Dendritic cell treated with granulocyte-macrophage colony-stimulating factor and Interleukin-4, amounts not matched to agents 40 ng/mL and 50 ng/mL, for 4 days (primary cell): ENCODE measurements around the gene CREBBP.

Source experiments
- H3K27ac Mint-ChIP-seq: one replicate; pipeline ENCODE4 v1.8.0; 2022; ENCODE audit warnings: mild to moderate bottlenecking, mixed read lengths
- H3K27me3 Mint-ChIP-seq: one replicate; pipeline ENCODE4 v1.8.0; 2022; ENCODE audit warnings: mild to moderate bottlenecking, mixed read lengths
- H3K36me3 Mint-ChIP-seq: one replicate; pipeline ENCODE4 v1.8.0; 2022; ENCODE audit warnings: low read depth, mixed read lengths
- H3K4me1 Mint-ChIP-seq: one replicate; pipeline ENCODE4 v1.8.0; 2022; ENCODE audit warnings: low read depth, mixed read lengths
- H3K4me3 Mint-ChIP-seq: one replicate; pipeline ENCODE4 v1.8.0; 2022; ENCODE audit warnings: mild to moderate bottlenecking, moderate library complexity, mixed read lengths
- H3K9me3 Mint-ChIP-seq: one replicate; pipeline ENCODE4 v1.8.0; 2022; ENCODE audit warnings: mixed read lengths
- intact Hi-C: fragments of 100-400 bp; cut with micrococcal nuclease; formaldehyde crosslinking; loops from one replicate; pipeline ENCODE4 v1.15.0; 2022

Gene CREBBP

DNA sequence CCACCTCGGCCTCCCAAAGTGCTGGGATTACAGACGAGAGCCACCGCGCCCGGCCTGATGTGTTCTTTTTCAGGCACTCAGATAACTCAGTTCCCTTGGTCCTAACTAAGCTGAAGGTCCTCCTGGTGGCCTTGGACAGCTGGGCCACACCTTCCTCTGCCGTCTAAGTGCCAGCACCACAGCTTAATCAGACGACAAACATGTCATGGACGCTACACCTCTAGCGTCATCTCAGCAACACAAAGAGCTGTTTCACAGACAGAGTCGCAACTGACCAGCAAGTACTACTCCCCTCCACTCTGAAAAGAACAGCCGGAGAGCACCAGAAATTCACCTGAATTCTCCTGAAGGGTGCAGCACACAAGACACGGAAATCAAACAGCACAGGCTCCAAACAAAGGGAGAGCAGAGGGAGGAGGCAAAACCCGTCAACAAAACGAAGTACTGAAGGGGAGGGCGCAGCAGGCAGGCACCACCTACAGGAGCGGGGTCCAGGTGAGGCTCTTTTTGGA, 167.6 kb downstream of the CREBBP start:
- Mint-ChIP-seq H3K27me3 (no peaks in the 10 kb centered on the region), H3K4me3 (no peak overlapping the region), H3K36me3 (peaks cover 52% of the 10 kb centered on the region), H3K27ac (peak overlapping the region; percentile 23), H3K4me1 (peaks cover 48% of the 10 kb centered on the region), H3K9me3 (no peaks in the 10 kb centered on the region)
- intact Hi-C loops = no loop called here

DNA sequence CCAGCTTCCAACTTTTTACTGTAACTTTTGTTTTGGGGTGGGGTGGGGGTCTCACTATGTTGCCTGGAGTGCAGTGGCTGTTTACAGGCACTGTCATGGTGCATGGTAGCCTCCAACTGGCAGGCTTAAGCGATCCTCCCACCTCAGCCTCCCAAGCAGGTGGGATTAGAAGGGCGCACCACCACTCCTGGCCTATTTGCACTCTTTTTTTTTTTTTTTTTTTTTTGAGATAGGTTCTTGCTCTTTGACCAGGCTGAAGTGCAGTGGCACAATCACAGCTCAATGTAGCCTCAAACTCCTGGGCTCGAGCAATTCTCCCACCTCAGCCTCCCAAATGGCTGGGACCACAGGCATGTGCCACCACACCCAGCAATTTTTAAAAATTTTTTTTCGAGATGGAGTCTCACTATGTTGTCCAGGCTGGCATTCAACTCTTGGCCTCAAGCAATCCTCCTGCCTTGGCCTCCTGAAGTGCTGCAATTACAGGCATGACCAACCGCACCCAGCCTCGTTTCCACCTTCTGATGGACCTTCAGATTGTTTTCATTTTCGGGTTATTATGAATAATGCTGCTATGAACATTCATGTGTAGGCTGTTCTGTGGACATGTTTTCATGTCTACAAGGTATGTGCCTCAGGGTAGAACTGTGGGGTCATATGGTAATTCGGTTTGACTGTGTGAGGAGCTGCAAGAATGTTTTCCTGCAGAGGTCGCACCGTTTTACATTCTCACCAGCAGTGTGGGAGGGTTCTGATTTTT, 174.1 kb downstream of the CREBBP start:
- intact Hi-C loops = no loop called here
- Mint-ChIP-seq H3K9me3 (no peaks in the 10 kb centered on the region), H3K4me3 (no peak overlapping the region), H3K4me1 (no peaks in the 10 kb centered on the region), H3K27me3 (no peaks in the 10 kb centered on the region), H3K27ac (peak overlapping the region; percentile 58), H3K36me3 (peaks cover 48% of the 10 kb centered on the region)

DNA sequence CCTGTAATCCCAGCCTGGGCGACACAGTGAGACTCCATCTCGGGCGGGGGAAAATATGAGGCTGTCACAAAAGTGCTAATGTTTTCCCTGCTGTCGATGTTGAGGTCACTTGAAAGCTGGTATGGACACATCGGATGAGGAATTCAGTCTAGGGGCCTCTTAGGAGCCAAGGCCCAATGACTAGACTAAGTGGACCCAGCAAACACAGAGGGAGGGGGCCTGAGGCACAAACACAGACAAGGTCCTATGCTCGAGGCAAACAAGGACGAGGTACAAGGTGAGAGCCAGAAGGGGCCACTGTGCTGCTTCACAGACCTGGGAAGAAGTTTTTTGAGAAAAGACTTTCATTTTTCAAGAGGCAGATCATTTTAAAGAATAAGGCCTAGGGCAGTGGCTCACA, 178.4 kb downstream of the CREBBP start:
- Mint-ChIP-seq H3K9me3 (no peaks in the 10 kb centered on the region), H3K4me3 (no peak overlapping the region), H3K36me3 (peaks cover 40% of the 10 kb centered on the region), H3K27me3 (no peaks in the 10 kb centered on the region), H3K27ac (no peak overlapping the region), H3K4me1 (peaks cover 5% of the 10 kb centered on the region)
- intact Hi-C loops = no loop called here

DNA sequence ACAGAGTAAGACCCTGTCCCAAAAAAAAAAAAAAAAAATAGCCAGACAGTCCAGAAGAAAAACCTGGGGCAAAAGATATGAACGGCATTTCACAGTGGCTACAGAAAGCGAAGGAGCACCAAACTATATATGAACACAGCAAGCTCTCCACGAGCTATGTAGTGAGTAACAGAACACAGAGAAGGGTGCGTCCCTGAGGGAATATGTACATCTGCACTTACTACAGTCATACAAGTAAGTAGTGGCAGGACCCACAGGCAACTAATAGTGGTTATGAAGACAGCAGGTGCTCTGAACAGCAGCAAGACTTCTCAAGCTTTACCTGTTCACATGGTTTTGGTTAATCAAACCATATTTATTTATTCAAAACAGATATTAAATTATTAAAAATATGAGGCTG, 179.0 kb downstream of the CREBBP start:
- no peaks in the 10 kb centered on the region for H3K9me3 Mint-ChIP-seq
- peaks cover 40% of the 10 kb centered on the region for H3K36me3 Mint-ChIP-seq
- H3K4me1 Mint-ChIP-seq = peaks cover 5% of the 10 kb centered on the region
- intact Hi-C loops = no loop called here
- no peak overlapping the region for H3K4me3 Mint-ChIP-seq
- H3K27ac Mint-ChIP-seq = no peak overlapping the region
- no peaks in the 10 kb centered on the region for H3K27me3 Mint-ChIP-seq

DNA sequence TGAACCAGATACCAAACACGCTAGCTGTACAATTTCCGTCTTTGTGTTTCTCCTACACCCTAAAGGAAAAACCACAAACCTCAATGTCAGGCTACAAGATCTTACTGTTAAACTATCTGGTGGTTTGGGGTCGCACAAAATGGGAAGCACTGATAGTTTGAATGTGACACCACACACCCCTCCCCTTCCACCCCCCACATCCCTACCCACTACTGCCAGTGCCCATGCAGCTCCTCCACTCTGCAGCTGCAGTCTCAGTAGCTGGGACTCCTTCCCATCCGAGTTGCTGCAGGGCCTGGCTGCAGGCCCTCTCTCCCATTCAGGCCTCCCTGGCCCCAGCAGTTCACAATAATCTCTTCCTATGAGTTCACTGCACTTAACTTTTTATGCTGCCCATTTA, 181.6 kb downstream of the CREBBP start:
- peaks cover 17% of the 10 kb centered on the region for H3K4me1 Mint-ChIP-seq
- no peaks in the 10 kb centered on the region for H3K9me3 Mint-ChIP-seq
- H3K4me3 Mint-ChIP-seq = no peak overlapping the region
- H3K36me3 Mint-ChIP-seq = peaks cover 51% of the 10 kb centered on the region
- intact Hi-C loops = no loop called here
- no peaks in the 10 kb centered on the region for H3K27me3 Mint-ChIP-seq
- no peak overlapping the region for H3K27ac Mint-ChIP-seq

DNA sequence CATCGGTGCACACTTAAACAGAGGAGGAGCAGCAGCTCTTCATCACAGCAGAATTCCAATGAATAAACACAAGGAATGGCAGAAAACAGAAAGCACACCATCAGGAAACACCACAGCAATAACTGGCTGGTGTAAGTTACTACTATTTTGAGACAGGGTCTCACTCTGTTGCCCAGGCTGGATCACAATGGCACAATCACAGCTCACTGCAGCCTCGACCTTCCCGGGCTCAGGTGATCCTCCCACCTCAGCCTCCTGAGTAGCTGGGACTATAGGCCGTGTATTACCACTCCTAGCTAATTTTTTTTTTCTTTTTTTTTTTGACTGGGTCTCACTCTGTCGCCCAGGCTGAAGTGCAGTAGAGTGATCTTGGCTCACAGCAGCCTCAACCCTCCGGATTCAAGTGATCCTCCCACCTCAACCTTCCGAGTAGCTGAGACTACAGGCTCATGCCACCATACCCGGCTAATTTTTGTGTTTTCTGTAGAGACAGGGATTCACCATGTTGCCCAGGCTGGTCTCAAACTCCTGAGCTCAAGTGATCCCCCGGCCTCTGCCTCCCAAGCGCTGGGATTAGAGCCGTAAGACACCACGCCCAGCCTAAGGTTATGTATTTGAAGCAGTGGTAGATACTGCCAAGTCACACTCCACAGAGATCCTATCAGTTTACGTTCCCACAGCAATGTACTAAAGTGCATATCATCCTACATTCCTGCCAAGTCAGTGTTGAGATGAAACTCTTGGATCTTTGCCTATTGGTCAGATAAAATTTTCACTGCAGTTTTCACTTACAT, 183.9 kb downstream of the CREBBP start:
- H3K9me3 Mint-ChIP-seq = no peaks in the 10 kb centered on the region
- no peak overlapping the region for H3K27ac Mint-ChIP-seq
- H3K4me1 Mint-ChIP-seq = peaks cover 22% of the 10 kb centered on the region
- H3K4me3 Mint-ChIP-seq = no peak overlapping the region
- intact Hi-C loops = no loop called here
- H3K27me3 Mint-ChIP-seq = no peaks in the 10 kb centered on the region
- H3K36me3 Mint-ChIP-seq = peaks cover 32% of the 10 kb centered on the region

DNA sequence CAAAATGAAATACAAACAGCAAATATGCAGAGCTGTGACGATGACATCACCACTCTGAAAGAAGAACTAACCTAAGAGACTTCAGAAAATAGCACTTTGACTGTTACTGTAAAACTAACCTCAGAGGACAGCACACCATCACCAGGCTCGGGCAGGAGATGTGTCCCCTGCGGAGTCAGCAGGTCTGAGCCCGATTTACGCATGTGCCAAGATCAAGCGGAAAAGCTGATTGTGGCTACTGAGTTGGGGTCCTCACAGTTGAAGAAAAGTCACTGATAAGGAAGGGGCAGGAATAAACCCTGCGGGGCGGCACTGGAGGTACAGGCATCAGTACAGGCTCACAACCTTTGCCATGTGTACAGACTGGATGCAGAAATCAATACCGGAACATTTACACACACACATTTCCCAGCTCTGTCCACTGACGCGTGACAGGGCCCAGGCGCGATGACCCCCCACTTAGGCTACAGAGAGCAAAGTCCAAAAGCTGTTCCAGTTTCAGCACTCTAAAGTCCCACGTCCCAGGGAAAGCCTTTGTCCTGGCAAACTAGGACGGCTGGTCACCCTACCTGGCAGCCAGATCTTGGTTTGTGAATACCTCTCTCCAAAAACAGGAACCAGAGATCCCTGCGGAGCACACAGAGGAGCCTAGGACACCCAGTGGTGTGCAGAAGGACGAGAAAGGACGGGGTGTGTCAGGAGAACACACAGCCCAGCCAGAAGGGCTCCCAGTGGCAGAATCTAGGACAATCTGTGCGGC, 184.7 kb downstream of the CREBBP start:
- H3K4me3 Mint-ChIP-seq = no peak overlapping the region
- H3K4me1 Mint-ChIP-seq = peaks cover 29% of the 10 kb centered on the region
- no peaks in the 10 kb centered on the region for H3K27me3 Mint-ChIP-seq
- H3K36me3 Mint-ChIP-seq = peaks cover 26% of the 10 kb centered on the region
- no peaks in the 10 kb centered on the region for H3K9me3 Mint-ChIP-seq
- intact Hi-C loops = no loop called here
- H3K27ac Mint-ChIP-seq = no peak overlapping the region

DNA sequence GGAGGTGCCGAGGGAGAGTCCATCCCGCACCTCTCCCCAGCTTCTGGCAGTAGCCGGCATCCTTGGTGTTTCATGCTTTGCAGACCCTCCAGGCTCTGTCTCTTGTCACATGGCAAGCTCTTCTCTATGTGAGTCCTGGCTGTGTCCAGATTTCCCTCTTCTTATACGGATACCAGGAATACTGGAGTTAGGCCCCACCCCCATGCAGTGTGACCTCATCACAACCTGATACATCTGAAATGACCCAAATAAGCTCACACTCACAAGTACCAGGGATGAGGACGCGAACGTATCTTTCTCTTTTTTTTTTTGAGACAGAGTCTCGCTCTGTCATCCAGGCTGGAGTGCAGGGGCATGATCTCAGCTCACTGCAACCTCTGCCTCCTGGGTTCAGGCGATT, 186.5 kb downstream of the CREBBP start:
- Mint-ChIP-seq H3K36me3 (peaks cover 38% of the 10 kb centered on the region), H3K4me1 (peaks cover 34% of the 10 kb centered on the region), H3K4me3 (no peak overlapping the region), H3K27ac (no peak overlapping the region), H3K9me3 (no peaks in the 10 kb centered on the region), H3K27me3 (no peaks in the 10 kb centered on the region)
- intact Hi-C loops = loop anchor here (5.0 kb wide), 1 partner anchor 183 kb away; no protein-coding TSS in a partner anchor

DNA sequence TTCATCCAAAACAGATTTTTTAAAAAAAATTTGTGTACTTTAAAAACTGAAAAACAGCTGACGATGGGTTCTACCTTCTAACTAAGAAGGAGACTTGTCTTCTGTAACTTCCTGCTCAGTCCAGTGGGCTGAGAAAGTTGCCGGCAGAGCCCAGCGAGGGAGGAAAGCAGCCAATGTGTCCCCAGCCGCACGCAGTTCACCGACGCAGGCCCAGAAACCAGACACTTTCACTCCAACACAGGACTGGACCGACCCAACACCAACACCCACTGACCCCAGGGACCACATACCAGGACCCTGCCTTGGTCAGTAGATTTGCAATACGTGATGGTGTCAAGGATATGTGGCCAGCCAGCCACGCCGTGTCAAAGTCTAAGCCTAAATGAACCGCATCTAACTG, 188.8 kb downstream of the CREBBP start:
- H3K27ac Mint-ChIP-seq = no peak overlapping the region
- H3K9me3 Mint-ChIP-seq = no peaks in the 10 kb centered on the region
- peaks cover 61% of the 10 kb centered on the region for H3K36me3 Mint-ChIP-seq
- peaks cover 32% of the 10 kb centered on the region for H3K4me1 Mint-ChIP-seq
- intact Hi-C loops = loop anchor here (5.0 kb wide), 1 partner anchor 186 kb away; no protein-coding TSS in a partner anchor
- H3K27me3 Mint-ChIP-seq = no peaks in the 10 kb centered on the region
- no peak overlapping the region for H3K4me3 Mint-ChIP-seq

DNA sequence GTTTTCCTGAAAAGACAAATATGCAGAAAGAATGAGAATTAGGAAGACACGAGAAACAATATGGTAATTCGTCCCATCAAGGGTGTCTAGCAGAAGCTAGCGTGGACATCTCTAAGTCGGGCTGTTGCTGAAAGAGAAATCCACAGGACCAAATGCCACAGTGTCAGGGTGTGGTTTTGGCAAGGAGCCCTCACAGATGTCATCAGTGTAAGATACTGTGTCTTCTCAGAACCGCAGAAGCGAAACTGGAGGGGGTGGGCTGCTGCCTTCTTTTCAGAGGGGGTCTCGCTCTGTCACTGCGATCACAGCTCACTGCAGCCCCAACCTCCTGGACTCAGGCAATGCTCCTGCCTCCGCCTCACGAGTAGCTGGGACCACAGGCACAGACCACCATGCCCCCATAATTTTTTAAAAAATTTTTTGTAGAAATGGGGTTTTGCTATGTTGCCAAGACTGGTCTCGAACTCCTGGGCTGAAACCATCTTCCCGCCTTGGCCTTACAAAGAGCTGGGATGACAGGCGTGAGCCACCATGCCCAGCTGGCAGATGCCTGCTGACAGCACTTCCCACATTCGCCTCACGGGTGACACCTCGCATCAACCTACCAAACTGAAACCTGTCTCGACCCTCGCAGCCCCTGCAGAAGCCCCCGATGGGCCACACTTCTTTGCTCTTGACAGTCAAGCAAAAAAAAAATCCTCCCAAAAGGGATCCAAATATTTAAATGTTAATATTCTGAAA, 189.4 kb downstream of the CREBBP start:
- intact Hi-C loops = loop anchor here (1.0 to 5.0 kb wide), 2 partner anchors 26 to 186 kb away; partner anchors contain the start of gene TRAP1
- H3K4me1 Mint-ChIP-seq = peaks cover 30% of the 10 kb centered on the region
- no peaks in the 10 kb centered on the region for H3K27me3 Mint-ChIP-seq
- H3K4me3 Mint-ChIP-seq = peak overlapping the region; percentile 53
- peak overlapping the region; percentile 79 for H3K27ac Mint-ChIP-seq
- H3K36me3 Mint-ChIP-seq = peaks cover 67% of the 10 kb centered on the region
- H3K9me3 Mint-ChIP-seq = no peaks in the 10 kb centered on the region

DNA sequence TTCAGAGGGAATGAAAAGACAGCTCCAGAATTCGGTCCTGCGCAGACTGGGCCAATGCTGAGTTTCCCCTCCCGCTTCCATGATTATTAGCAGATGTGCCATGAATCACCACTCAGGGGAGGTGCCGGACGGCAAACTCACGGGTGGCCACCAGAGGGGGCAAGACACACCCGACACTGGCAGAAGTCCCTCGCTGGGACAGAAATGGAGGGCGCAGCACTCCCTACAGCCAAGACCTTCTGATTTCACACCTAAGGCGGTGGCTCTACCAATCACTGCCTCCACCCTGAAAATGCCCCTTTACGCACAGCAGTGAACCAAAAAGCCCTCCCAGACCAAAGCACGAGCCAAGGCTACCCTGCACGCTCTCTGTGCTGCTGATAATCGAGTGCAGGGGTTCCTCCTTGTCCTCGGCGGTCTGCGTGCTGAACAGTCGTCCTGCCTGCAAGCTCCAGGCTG, 190.0 kb downstream of the CREBBP start:
- Mint-ChIP-seq H3K4me3 (peak overlapping the region; percentile 53), H3K27ac (peak overlapping the region; percentile 79), H3K36me3 (peaks cover 72% of the 10 kb centered on the region), H3K4me1 (peaks cover 24% of the 10 kb centered on the region), H3K9me3 (no peaks in the 10 kb centered on the region), H3K27me3 (no peaks in the 10 kb centered on the region)
- intact Hi-C loops = loop anchor here (1.0 to 5.0 kb wide), 2 partner anchors 27 to 187 kb away; partner anchors contain the start of gene TRAP1

DNA sequence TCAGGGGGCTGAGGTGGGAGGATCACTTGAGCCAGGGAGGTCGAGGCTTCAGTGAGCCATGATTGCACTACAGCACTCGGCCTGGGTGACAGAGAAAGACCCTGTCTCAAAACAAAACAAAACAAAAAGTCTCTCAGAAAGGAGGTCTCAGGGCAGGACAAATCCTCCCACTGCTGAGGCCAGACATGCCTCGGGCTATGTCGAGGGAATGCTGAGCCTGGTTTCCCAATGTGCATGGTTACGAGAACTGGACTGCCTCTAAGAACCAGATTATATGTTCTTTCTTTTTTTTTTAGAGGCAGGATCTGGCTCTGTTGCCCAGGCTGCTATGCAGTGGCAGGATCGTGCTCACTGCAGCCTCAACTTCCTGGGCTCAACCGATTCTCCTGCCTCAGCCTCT, 190.8 kb downstream of the CREBBP start:
- no peak overlapping the region for H3K27ac Mint-ChIP-seq
- peaks cover 19% of the 10 kb centered on the region for H3K4me1 Mint-ChIP-seq
- H3K36me3 Mint-ChIP-seq = peaks cover 72% of the 10 kb centered on the region
- intact Hi-C loops = loop anchor here (1.0 to 5.0 kb wide), 2 partner anchors 28 to 188 kb away; partner anchors contain the start of gene TRAP1
- H3K9me3 Mint-ChIP-seq = no peaks in the 10 kb centered on the region
- no peaks in the 10 kb centered on the region for H3K27me3 Mint-ChIP-seq
- no peak overlapping the region for H3K4me3 Mint-ChIP-seq

DNA sequence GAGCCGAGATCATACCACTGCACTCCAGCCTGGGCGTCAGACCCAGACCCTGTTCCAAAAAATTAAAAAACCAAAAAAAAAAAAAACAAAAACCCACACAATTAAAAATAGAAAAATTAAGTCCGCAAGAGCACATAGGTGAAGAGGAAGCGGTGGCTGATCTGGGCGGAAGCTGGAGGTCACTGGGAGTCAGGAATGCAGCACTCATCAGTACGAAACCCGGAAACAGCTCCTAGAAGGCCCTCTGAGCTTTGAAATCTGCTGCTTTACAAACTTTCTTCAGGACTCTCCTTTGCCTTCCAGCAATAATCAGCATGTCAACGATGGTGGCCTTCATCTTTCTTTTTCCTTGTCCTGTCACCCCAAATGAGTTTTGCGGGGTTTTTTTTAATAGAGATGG, 192.7 kb downstream of the CREBBP start:
- H3K4me3 Mint-ChIP-seq = no peak overlapping the region
- H3K4me1 Mint-ChIP-seq = peaks cover 19% of the 10 kb centered on the region

More for the DNA sequence above, 192.7 kb downstream of the CREBBP start:
- no peaks in the 10 kb centered on the region for H3K27me3 Mint-ChIP-seq
- no peak overlapping the region for H3K27ac Mint-ChIP-seq
- no peaks in the 10 kb centered on the region for H3K9me3 Mint-ChIP-seq
- peaks cover 81% of the 10 kb centered on the region for H3K36me3 Mint-ChIP-seq
- intact Hi-C loops = no loop called here
